ENCODE measurements around the gene ZFAND3. TPM values are rescaled to one million over a fixed set of nuclear protein-coding genes. Genes with fewer than 3 reads are reported as not detected.

The ZFAND3 gene
- polyA plus RNA-seq, 1 of the 3 experiments (the other 2 are of a cell fraction) = 16.7 TPM

GRCh38 chr6:38067263-38067980 is 247.9 kb downstream of the ZFAND3 start:
- H4K20me1 ChIP-seq (ENCODE audit: insufficient read depth) = peaks cover 22% of the 10 kb centered on the region; the same call in 1 of the 2 replicates
- ChIA-PET POLR2A (no interaction called here), CTCF (interaction anchor here (0.5 to 3.5 kb wide), 8 partner anchors 32 to 427 kb away, joined by 3 to 11 read pairs (median 4); no protein-coding TSS in a partner anchor)
- H3K27me3 ChIP-seq (ENCODE audit: insufficient read depth) = no peaks in the 10 kb centered on the region
- H2AFZ ChIP-seq (ENCODE audit: low read depth) = no peak overlapping the region
- H3K79me2 ChIP-seq (ENCODE audit: insufficient read depth) = peaks cover 20% of the 10 kb centered on the region; the same call in 1 of the 2 replicates
- 84% methylated on average over 2 of the region's 2 CpGs for WGBS (ENCODE audit: low lambda C conversion rate)
- H3K4me3 ChIP-seq (ENCODE audit: low read depth in 2 of 2, low read length in 1 of 2) = no peak overlapping the region
- H3K9me2 ChIP-seq = no peaks in the 10 kb centered on the region
- H3K4me2 ChIP-seq = no peak overlapping the region
- peaks cover 19 to 26% of the 10 kb centered on the region in 2 experiments for H3K36me3 ChIP-seq (replicated peaks in 1 of 2; ENCODE audit: control insufficient read depth in 1 of 2, insufficient read depth in 2 of 2, low read length in 1 of 2)
- peak; percentile 31; the same call in 1 of the 2 replicates for TF ChIP-seq GATA2 (CRISPR knock-in tag; IDR thresholded peaks at IDR 0.05)
- TF ChIP-seq GABPA (IDR thresholded peaks at IDR 0.05; ENCODE audit: low read depth) = no peak
- H3K4me1 ChIP-seq (ENCODE audit: control insufficient read depth in 1 of 2, insufficient read depth in 2 of 2, low read depth in 1 of 2, low read length in 1 of 2) = peaks cover 11 to 22% of the 10 kb centered on the region in 2 experiments; a peak in 3 of 4 replicates
- no peaks in the 10 kb centered on the region for H3F3A ChIP-seq (replicated peaks; ENCODE audit: insufficient read depth)
- no peak for DNase-seq
- H3K9ac ChIP-seq = no peak overlapping the region
- H3K27ac ChIP-seq (ENCODE audit: low read depth in 2 of 2, low read length in 1 of 2) = peak overlapping the region in 1 of 2 experiments; percentile 93; a peak in 2 of 4 replicates
- no peaks in the 10 kb centered on the region for H3K9me3 ChIP-seq

GRCh38 chr6:38068854-38069590 is 249.5 kb downstream of the ZFAND3 start:
- Histone ChIP-seq H4K20me1 (ENCODE audit: insufficient read depth) (peaks cover 22% of the 10 kb centered on the region; the same call in 1 of the 2 replicates), H3K36me3 (replicated peaks in 1 of 2; ENCODE audit: control insufficient read depth in 1 of 2, insufficient read depth in 2 of 2, low read length in 1 of 2) (peaks cover 3 to 10% of the 10 kb centered on the region in 2 experiments), H3K79me2 (ENCODE audit: insufficient read depth) (peaks cover 17% of the 10 kb centered on the region; the same call in 1 of the 2 replicates), H3K27me3 (ENCODE audit: insufficient read depth) (no peaks in the 10 kb centered on the region), H3K27ac (ENCODE audit: low read depth in 2 of 2, low read length in 1 of 2) (peak overlapping the region; percentile 1 to 93; a peak in 3 of 4 replicates), H3K4me2 (no peak overlapping the region), H2AFZ (ENCODE audit: low read depth) (no peak overlapping the region), H3K9me3 (no peaks in the 10 kb centered on the region), H3F3A (replicated peaks; ENCODE audit: insufficient read depth) (no peaks in the 10 kb centered on the region), H3K4me1 (ENCODE audit: control insufficient read depth in 1 of 2, insufficient read depth in 2 of 2, low read depth in 1 of 2, low read length in 1 of 2) (peaks cover 11 to 29% of the 10 kb centered on the region in 2 experiments; a peak in 3 of 4 replicates), H3K9me2 (no peaks in the 10 kb centered on the region), H3K9ac (no peak overlapping the region), H3K4me3 (ENCODE audit: low read depth in 2 of 2, low read length in 1 of 2) (no peak overlapping the region)
- ChIA-PET POLR2A (no interaction called here), CTCF (interaction anchor here (0.7 to 3.5 kb wide), 17 partner anchors 8 to 425 kb away, joined by 3 to 11 read pairs (median 4); no protein-coding TSS in a partner anchor)
- DNase-seq = peak; percentile 61
- 47% methylated on average over 7 of the region's 7 CpGs for WGBS (ENCODE audit: low lambda C conversion rate)
- TF ChIP-seq TEAD4 (IDR thresholded peaks at IDR 0.05; ENCODE audit: borderline replicate concordance, insufficient read depth) (no peak), NRF1 (IDR thresholded peaks at IDR 0.05; ENCODE audit: low read depth, low read length) (no peak), MAX (IDR thresholded peaks at IDR 0.05; ENCODE audit: low read depth) (no peak), MXI1 (IDR thresholded peaks at IDR 0.05; ENCODE audit: low read depth, low read length) (peak; percentile 42; the same call in 1 of the 2 replicates), RFX5 (IDR thresholded peaks at IDR 0.05; ENCODE audit: low read length) (0 out of 2 replicates have a peak, but pooled peaks have one; percentile 33), CHD2 (IDR thresholded peaks at IDR 0.05; ENCODE audit: low read length, partially characterized antibody) (peak; percentile 14), SMC3 (IDR thresholded peaks at IDR 0.05; ENCODE audit: low read depth, low read length) (peak; percentile 40; the same call in 1 of the 2 replicates), YY1 (IDR thresholded peaks at IDR 0.05; ENCODE audit: low read depth) (no peak), ZBTB33 (IDR thresholded peaks at IDR 0.05; ENCODE audit: borderline replicate concordance, low read depth) (no peak), CTCF (IDR thresholded peaks at IDR 0.05) (peak; percentile 40), GABPA (IDR thresholded peaks at IDR 0.05; ENCODE audit: low read depth) (no peak), POLR2AphosphoS5 (IDR thresholded peaks at IDR 0.05; ENCODE audit: low read depth, low read length) (no peak), ELF1 (IDR thresholded peaks at IDR 0.05) (no peak), FOXM1 (IDR thresholded peaks at IDR 0.05; ENCODE audit: low read depth) (no peak), SIN3A (IDR thresholded peaks at IDR 0.05; ENCODE audit: borderline replicate concordance, low read depth, low read length) (no peak), REST (IDR thresholded peaks at IDR 0.05; ENCODE audit: low read depth, low read length) (no peak)

Data from SK-N-SH (cell line).